ENCODE data around the gene PIK3R3. TPM values are rescaled to one million over a fixed set of nuclear protein-coding genes. Genes with fewer than 3 reads are reported as not detected.

Gene PIK3R3
- total RNA-seq, 1 experiment from 2014 or later: 30.2 TPM

DNA sequence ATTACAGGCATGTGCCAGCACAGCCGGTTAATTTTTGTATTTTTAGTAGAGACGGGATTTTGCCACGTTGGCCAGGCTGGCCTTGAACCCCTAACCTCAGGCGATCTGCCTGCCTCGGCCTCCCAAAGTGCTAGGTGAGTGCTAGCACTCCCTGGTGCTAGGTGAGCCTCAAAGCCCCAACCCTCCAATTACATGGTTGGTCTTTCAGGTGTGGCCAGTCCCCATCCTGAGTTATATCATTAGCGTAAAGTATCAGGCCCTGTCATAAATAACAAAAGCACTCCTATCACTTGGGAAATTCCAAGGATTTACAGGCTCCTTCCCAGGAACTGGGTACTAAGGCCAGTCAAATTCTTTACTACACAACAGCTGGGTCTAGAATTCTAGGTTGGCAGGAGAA, 138.0 kb downstream of the PIK3R3 start:
- CTCF ChIA-PET: no interaction called here
- intact Hi-C loops (cut with micrococcal nuclease; ENCODE audit: unreplicated experiment): no loop called here

More for the DNA sequence above, 138.0 kb downstream of the PIK3R3 start:
- POLR2A ChIA-PET (ENCODE audit: low non-redundant PET): no interaction called here
- Histone ChIP-seq H3K4me3 (ENCODE audit: low read depth, low read length, poor library complexity, severe bottlenecking) (no peak overlapping the region), H3K36me3 (ENCODE audit: insufficient read depth, low read length, poor library complexity, severe bottlenecking) (no peaks in the 10 kb centered on the region), H3K27me3 (replicated peaks; ENCODE audit: insufficient read depth, low read depth, low read length, poor library complexity) (no peaks in the 10 kb centered on the region), H3K9me3 (ENCODE audit: low read depth, low read length, poor library complexity, severe bottlenecking) (no peaks in the 10 kb centered on the region), H3K4me1 (ENCODE audit: insufficient read depth, low read length, poor library complexity, severe bottlenecking) (no peaks in the 10 kb centered on the region), H3K27ac (ENCODE audit: low read depth, low read length, poor library complexity, severe bottlenecking) (no peak overlapping the region)
- no TSS peak for BruUV-seq (replicated peaks)
- no peak for DNase-seq (ENCODE audit: low spot score)
- TF ChIP-seq, protein P1, sequence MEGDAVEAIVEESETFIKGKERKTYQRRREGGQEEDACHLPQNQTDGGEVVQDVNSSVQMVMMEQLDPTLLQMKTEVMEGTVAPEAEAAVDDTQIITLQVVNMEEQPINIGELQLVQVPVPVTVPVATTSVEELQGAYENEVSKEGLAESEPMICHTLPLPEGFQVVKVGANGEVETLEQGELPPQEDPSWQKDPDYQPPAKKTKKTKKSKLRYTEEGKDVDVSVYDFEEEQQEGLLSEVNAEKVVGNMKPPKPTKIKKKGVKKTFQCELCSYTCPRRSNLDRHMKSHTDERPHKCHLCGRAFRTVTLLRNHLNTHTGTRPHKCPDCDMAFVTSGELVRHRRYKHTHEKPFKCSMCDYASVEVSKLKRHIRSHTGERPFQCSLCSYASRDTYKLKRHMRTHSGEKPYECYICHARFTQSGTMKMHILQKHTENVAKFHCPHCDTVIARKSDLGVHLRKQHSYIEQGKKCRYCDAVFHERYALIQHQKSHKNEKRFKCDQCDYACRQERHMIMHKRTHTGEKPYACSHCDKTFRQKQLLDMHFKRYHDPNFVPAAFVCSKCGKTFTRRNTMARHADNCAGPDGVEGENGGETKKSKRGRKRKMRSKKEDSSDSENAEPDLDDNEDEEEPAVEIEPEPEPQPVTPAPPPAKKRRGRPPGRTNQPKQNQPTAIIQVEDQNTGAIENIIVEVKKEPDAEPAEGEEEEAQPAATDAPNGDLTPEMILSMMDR (conservative IDR thresholded peaks at IDR 0.05; ENCODE audit: low read depth, low read length): no peak
- no peak for TF ChIP-seq EZH2 (IDR thresholded peaks at IDR 0.05; ENCODE audit: borderline replicate concordance, low read depth, low read length, poor library complexity, severe bottlenecking)

Other genes starting within 250 kb of the PIK3R3 start
- not detected in 2 replicates for gene TSPAN1, start 42.5 kb upstream of the PIK3R3 start, total RNA-seq (2021)
- not detected in 2 replicates for gene P3R3URF, start 43.9 kb upstream of the PIK3R3 start, total RNA-seq (2021)
- 71.0 and 90.9 TPM in 2 replicates for gene POMGNT1, start 65.8 kb upstream of the PIK3R3 start, total RNA-seq (2021)
- gene LURAP1, start 70.7 kb upstream of the PIK3R3 start, total RNA-seq (2021): 1.1 and 1.5 TPM in 2 replicates
- 49.0 and 50.7 TPM in 2 replicates for gene RAD54L, start 115.1 kb upstream of the PIK3R3 start, total RNA-seq (2021)
- 78.9 and 79.1 TPM in 2 replicates for gene LRRC41, start 171.0 kb upstream of the PIK3R3 start, total RNA-seq (2021)
- gene UQCRH, start 171.1 kb upstream of the PIK3R3 start, total RNA-seq (2021): 527 and 567 TPM in 2 replicates
- gene NSUN4, start 208.2 kb upstream of the PIK3R3 start, total RNA-seq (2021): 30.7 and 31.7 TPM in 2 replicates